Bronchial epithelial cell (primary cell): ENCODE data around the gene DSE. TPM values are rescaled to one million over a fixed set of nuclear protein-coding genes. Genes with fewer than 3 reads are reported as not detected.
A peak's percentile ranks its signal among the peaks of the same experiment; 100 is the strongest.
"Not testable (repeated sequence)": the region's sequence is repeated elsewhere in the genome, so short reads cannot be mapped to it uniquely, and the experiment has no call there.

Experiments used
- DNase-seq: peaks from one replicate; pipeline ENCODE4 v3.0.0-alpha.2; 2010; ENCODE audit warnings: low read depth
- FAIRE-seq: peaks from 2 replicates; lab custom pipeline; 2011; peaks lifted over from hg19 to GRCh38; lab: Jason Lieb, UNC
- H3K27me3 ChIP-seq: 2 replicates; pipeline ENCODE4 v1.5.1; 2011; ENCODE audit warnings: low read length; ENCODE audit not compliant: control insufficient read depth, insufficient read depth
- H3K36me3 ChIP-seq: 2 replicates; pipeline ENCODE4 v1.5.1; 2011; ENCODE audit warnings: low read length; ENCODE audit not compliant: control insufficient read depth, insufficient read depth
- H3K4me3 ChIP-seq: 2 replicates; pipeline ENCODE4 v1.5.1; 2011; ENCODE audit warnings: mild to moderate bottlenecking, low read depth, low read length, control low read depth
- CTCF ChIP-seq: IDR thresholded peaks from 2 replicates; pipeline ENCODE4 v1.5.1; 2011; ENCODE audit warnings: mild to moderate bottlenecking, moderate library complexity, low read length, control low read depth, inconsistent platforms; ENCODE audit not compliant: insufficient read depth, severe bottlenecking
- total RNA-seq: library from RNA; depleted of rRNA; stranded (reverse); fragments of >200 nt; gene quantifications from 2 replicates; pipeline ENCODE4 v1.2.1, GENCODE V29; 2014

The DSE gene
- total RNA-seq: 56.6 and 100 TPM in 2 replicates

- FAIRE-seq (no peak), DNase-seq (peak; percentile 73)
- H3K36me3 ChIP-seq: no peaks in the 10 kb centered on the region
- peak within 1 kb of the TSS; percentile 70 for H3K4me3 ChIP-seq
- TF ChIP-seq CTCF: no peak
- H3K27me3 ChIP-seq: no peaks in the 10 kb centered on the region
Measured at GRCh38 chr6:116370760-116371119, at the start of gene DSE. Gene DSE (plus strand): TSS chr6:116370947. CDS start chr6:116399251, 28,304 bp downstream.

- H3K4me3 ChIP-seq, H3K27me3 ChIP-seq, H3K36me3 ChIP-seq, DNase-seq, FAIRE-seq: not testable (repeated sequence)
Measured at GRCh38 chr6:116321933-116322332, 48.8 kb upstream of the DSE start.

GRCh38 chr6:116323863-116324262, 46.9 kb upstream of the DSE start:
- no peaks in the 10 kb centered on the region for H3K36me3 ChIP-seq
- no peaks in the 10 kb centered on the region for H3K27me3 ChIP-seq
- DNase-seq (no peak), FAIRE-seq (no peak)
- H3K4me3 ChIP-seq: no peak overlapping the region
- TF ChIP-seq CTCF: no peak

GRCh38 chr6:116325634-116326132, 45.1 kb upstream of the DSE start:
- DNase-seq, H3K27me3 ChIP-seq, FAIRE-seq, H3K4me3 ChIP-seq, H3K36me3 ChIP-seq: not testable (repeated sequence)

GRCh38 chr6:116326181-116326671, 44.5 kb upstream of the DSE start:
- Histone ChIP-seq H3K27me3 (no peaks in the 10 kb centered on the region), H3K36me3 (no peaks in the 10 kb centered on the region), H3K4me3 (no peak overlapping the region)
- DNase-seq (no peak), FAIRE-seq (no peak)
- TF ChIP-seq CTCF: no peak

GRCh38 chr6:116326996-116327395, 43.8 kb upstream of the DSE start:
- FAIRE-seq: no peak
- no peak for TF ChIP-seq CTCF
- no peak for DNase-seq

More at GRCh38 chr6:116326996-116327395, 43.8 kb upstream of the DSE start:
- Histone ChIP-seq H3K36me3 (no peaks in the 10 kb centered on the region), H3K27me3 (no peaks in the 10 kb centered on the region), H3K4me3 (no peak overlapping the region)
